Esophagus muscularis mucosa (tissue), 4 donors: ENCODE data around the gene SLPI. TPM values are rescaled to one million over a fixed set of nuclear protein-coding genes. Genes with fewer than 3 reads are reported as not detected.

Experiments
- DNase-seq: peaks from one replicate; pipeline ENCODE4 v3.0.0-alpha.2; 2017; ENCODE audit errors: extremely low spot score
- H3K27ac ChIP-seq, 4 donors: fragments of 200-600 bp; sonication (generic); replicated peaks in 1 of 4; 1 replicate in 3 of 4; 2 replicates in 1 of 4; pipeline ENCODE4 v1.5.1; 2016 to 2019; ENCODE audit warnings: mild to moderate bottlenecking in 1 of 4
- H3K27me3 ChIP-seq, 4 donors: fragments of 200-600 bp; sonication (generic); one replicate each; pipeline versions ENCODE4 v1.5.1 to v1.6.0; 2016 to 2019
- H3K36me3 ChIP-seq, 4 donors: fragments of 200-600 bp; sonication (generic); one replicate each; pipeline ENCODE4 v1.5.1; 2016 to 2019
- H3K4me1 ChIP-seq, 4 donors: fragments of 200-600 bp; sonication (generic); one replicate each; pipeline ENCODE4 v1.5.1; 2016 to 2019
- H3K4me3 ChIP-seq, 4 donors: fragments of 200-600 bp; sonication (generic); 1 replicate in 2 of 4; 2 replicates in 2 of 4; pipeline ENCODE4 v1.5.1; 2016 to 2019; ENCODE audit warnings: mild to moderate bottlenecking in 4 of 4, moderate library complexity in 1 of 4
- H3K9me3 ChIP-seq, 4 donors: fragments of 200-600 bp; sonication (generic); 1 replicate in 3 of 4; 2 replicates in 1 of 4; pipeline ENCODE4 v1.5.1; 2016 to 2019
- EP300 ChIP-seq: sonication (generic); formaldehyde crosslinking; IDR thresholded peaks from one replicate; pipeline ENCODE4 v1.6.1; 2017; ENCODE audit warnings: antibody characterized with exemption
- POLR2A ChIP-seq: fragments of 450-650 bp; IDR thresholded peaks from one replicate; pipeline ENCODE4 v1.6.1; 2017; ENCODE audit warnings: antibody characterized with exemption, moderate library complexity, mild to moderate bottlenecking, low read depth
- POLR2AphosphoS5 ChIP-seq, 2 donors: sonication (generic); formaldehyde crosslinking; IDR thresholded peaks; one replicate each; pipeline ENCODE4 v1.6.1; 2017; ENCODE audit warnings: antibody characterized with exemption in 2 of 2
- WGBS: methylation state at CpG from one replicate; pipeline ENCODE4 v1.1.5; 2018; 5-methylcytosine and 5-hydroxymethylcytosine counted together
- intact Hi-C: fragments of 100-400 bp; cut with DNase I; formaldehyde crosslinking; loops from one replicate; pipeline ENCODE4 v1.15.1; 2023
- total RNA-seq, 4 donors: library from RNA; depleted of rRNA; stranded (reverse); fragments of >200 nt; gene quantifications; one replicate each; pipeline versions ENCODE4 v1.1.0 to v1.2.1, GENCODE V29; 2016
- TF ChIP-seq, protein P1 (sequence below), 3 experiments: fragments of 200-600 bp in 2 of 3; fragments of 450-650 bp in 1 of 3; sonication (generic) in 2 of 3; IDR thresholded peaks; one replicate each; pipeline ENCODE4 v1.5.1; 2017 to 2019; ENCODE audit warnings: antibody characterized with exemption in 3 of 3, mild to moderate bottlenecking in 2 of 3, moderate library complexity in 1 of 3

Gene SLPI
- total RNA-seq, 4 donors from 2014 or later, result 27.8 to 109 (median 66.4) TPM

DNA sequence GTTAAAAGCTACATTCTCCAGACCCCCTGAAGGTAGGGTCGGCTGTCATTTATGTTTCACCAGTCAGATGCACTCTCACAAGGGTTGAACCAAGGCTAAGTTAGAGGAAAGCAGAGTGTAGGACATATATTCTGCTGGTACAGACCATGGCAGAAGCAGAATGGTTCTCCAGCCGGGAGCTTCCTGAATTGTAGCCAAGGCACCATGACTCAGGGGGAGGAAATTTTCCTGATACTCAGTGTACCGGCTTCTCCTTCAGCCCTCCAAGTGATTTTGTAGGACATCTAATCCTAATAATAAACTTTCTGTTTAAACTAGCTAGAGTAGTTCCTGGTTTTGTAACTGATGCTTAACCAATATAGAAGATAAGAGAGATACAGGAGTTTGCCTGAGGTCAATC is 14.2 kb upstream of the SLPI start:
- intact Hi-C loops, result no loop called here
- H3K27me3 ChIP-seq, result peaks cover 0 to under 1% (median 0%) of the 10 kb centered on the region in 4 donors
- H3K27ac ChIP-seq, result no peak overlapping the region
- H3K4me3 ChIP-seq, result no peak overlapping the region
- no peaks in the 10 kb centered on the region for H3K36me3 ChIP-seq
- no peaks in the 10 kb centered on the region for H3K9me3 ChIP-seq
- 89% methylated on average over 3 of the region's 3 CpGs for WGBS
- TF ChIP-seq, protein P1, sequence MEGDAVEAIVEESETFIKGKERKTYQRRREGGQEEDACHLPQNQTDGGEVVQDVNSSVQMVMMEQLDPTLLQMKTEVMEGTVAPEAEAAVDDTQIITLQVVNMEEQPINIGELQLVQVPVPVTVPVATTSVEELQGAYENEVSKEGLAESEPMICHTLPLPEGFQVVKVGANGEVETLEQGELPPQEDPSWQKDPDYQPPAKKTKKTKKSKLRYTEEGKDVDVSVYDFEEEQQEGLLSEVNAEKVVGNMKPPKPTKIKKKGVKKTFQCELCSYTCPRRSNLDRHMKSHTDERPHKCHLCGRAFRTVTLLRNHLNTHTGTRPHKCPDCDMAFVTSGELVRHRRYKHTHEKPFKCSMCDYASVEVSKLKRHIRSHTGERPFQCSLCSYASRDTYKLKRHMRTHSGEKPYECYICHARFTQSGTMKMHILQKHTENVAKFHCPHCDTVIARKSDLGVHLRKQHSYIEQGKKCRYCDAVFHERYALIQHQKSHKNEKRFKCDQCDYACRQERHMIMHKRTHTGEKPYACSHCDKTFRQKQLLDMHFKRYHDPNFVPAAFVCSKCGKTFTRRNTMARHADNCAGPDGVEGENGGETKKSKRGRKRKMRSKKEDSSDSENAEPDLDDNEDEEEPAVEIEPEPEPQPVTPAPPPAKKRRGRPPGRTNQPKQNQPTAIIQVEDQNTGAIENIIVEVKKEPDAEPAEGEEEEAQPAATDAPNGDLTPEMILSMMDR (IDR thresholded peaks at IDR 0.05), result no peak
- TF ChIP-seq POLR2AphosphoS5 (IDR thresholded peaks at IDR 0.05) (no peak), EP300 (no peak), POLR2A (no peak)
- DNase-seq, result peak; percentile 74
- no peaks in the 10 kb centered on the region for H3K4me1 ChIP-seq

DNA sequence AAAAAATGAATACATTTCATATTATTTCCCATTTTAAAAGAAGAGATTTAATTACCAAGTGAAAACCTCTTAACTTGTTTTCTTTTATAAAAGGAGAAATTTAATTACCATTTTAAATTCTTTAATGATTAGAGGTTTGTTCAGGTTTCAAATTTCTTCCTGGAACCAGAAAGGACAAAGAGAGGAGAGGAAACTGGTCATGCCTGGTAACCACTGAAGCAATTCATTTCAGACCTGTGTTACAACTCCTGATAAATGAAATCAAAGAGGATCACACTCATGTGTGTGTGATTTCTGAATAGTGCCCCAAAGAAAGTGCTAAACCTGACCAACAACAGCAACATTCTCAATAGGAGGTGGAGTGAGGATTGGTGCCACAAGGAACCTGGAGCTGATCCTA is 12.6 kb upstream of the SLPI start:
- TF ChIP-seq POLR2A (no peak), EP300 (no peak), POLR2AphosphoS5 (IDR thresholded peaks at IDR 0.05) (no peak)
- TF ChIP-seq, protein P1 (IDR thresholded peaks at IDR 0.05), result no peak
- H3K36me3 ChIP-seq, result no peaks in the 10 kb centered on the region
- intact Hi-C loops, result no loop called here
- H3K27me3 ChIP-seq, result no peaks in the 10 kb centered on the region
- H3K9me3 ChIP-seq, result no peaks in the 10 kb centered on the region
- H3K4me3 ChIP-seq, result no peak overlapping the region
- no peaks in the 10 kb centered on the region for H3K4me1 ChIP-seq
- H3K27ac ChIP-seq, result no peak overlapping the region
- DNase-seq, result no peak

DNA sequence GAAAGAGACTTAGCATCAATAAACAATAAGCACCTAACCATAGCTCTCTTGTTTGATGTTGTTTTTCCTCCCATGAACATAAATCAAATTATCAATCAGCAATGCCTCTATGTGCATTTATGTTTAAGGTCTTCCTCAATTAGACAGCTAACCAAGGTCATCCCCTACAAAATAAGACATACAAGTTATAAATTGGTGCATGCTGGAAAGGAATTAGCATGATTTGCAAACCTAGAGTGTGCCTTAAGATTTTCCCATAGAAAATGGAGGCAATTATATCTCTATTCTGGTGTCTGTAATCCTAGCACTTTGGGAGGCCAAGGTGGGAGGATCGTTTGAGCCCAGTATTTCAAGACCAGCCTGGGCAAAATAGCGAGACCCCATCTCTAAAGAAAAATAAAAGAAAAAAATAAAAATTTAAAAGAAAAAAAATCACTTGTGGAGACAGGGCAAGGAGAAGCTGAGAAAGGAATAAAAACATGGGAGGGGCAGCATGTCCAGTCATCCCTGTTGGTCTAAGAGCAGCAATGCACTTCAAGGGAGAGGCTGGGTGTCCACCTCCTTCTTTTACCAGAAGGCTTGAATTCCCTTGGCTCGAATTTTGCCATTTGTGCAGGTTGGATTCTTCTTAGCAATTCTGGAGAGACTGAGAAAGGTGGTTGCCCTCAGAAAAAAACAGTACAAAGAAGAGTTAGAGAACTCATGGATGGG is 9.3 kb upstream of the SLPI start:
- no peaks in the 10 kb centered on the region for H3K4me1 ChIP-seq
- WGBS, result 80% methylated on average over 3 of the region's 3 CpGs
- TF ChIP-seq EP300 (no peak), POLR2A (no peak), POLR2AphosphoS5 (IDR thresholded peaks at IDR 0.05) (no peak)
- TF ChIP-seq, protein P1 (IDR thresholded peaks at IDR 0.05), result no peak
- H3K36me3 ChIP-seq, result no peaks in the 10 kb centered on the region
- no peak overlapping the region for H3K4me3 ChIP-seq
- no peaks in the 10 kb centered on the region for H3K9me3 ChIP-seq
- no peak for DNase-seq
- H3K27ac ChIP-seq, result no peak overlapping the region
- intact Hi-C loops, result no loop called here
- peaks cover 0 to 15% (median 0%) of the 10 kb centered on the region in 4 donors for H3K27me3 ChIP-seq

DNA sequence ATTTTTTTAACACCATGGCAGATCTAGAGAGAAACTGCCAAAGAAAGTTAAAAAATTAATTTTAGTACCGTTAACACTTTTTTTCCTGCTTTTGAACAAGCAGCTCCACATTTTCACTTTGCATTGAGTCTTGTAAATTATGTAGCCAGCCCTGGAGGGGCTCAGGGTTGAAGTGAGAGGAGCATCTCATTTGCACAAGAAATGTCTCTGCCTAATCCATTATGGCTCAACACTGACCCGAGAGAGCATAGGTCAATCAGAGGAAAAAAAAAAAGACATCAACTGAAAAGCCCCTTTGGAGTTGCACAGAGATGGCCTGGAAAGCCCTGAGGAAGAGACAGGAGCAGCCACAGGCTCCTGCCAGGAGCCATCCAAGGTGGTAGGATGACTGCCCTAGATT is 4.3 kb upstream of the SLPI start:
- H3K9me3 ChIP-seq, result no peaks in the 10 kb centered on the region
- intact Hi-C loops, result no loop called here
- H3K27ac ChIP-seq, result no peak overlapping the region
- H3K36me3 ChIP-seq, result no peaks in the 10 kb centered on the region
- no peak for DNase-seq
- H3K27me3 ChIP-seq, result peaks cover 0 to 15% (median 0%) of the 10 kb centered on the region in 4 donors
- peaks cover 0 to 16% (median 9%) of the 10 kb centered on the region in 4 donors for H3K4me1 ChIP-seq
- no peak overlapping the region for H3K4me3 ChIP-seq
- TF ChIP-seq, protein P1 (IDR thresholded peaks at IDR 0.05), result no peak
- TF ChIP-seq POLR2AphosphoS5 (IDR thresholded peaks at IDR 0.05) (no peak), POLR2A (no peak), EP300 (no peak)
- 52% methylated on average over 2 of the region's 2 CpGs for WGBS

DNA sequence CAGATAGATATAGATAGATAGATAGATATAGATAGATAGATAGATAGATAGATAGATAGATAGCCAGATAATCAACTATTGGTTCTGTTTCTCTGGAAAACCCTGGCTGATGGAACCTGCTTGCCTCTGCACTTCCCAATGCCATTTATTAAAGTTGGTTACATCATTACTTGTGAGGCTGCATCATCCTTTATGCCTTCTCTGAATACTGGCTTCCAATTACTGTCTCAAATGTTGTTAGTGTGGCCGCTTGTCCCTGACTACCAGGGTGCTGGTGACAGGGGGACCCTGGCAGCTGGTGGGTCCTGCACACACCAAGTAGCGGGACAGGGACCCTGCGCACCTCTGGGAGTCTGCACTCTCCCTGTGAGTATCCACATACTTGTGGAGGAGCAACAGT is 3.9 kb upstream of the SLPI start:
- Histone ChIP-seq H3K27me3 (peaks cover 0 to 18% (median 0%) of the 10 kb centered on the region in 4 donors), H3K4me1 (peaks cover 0 to 17% (median 9%) of the 10 kb centered on the region in 4 donors), H3K27ac (no peak overlapping the region), H3K36me3 (no peaks in the 10 kb centered on the region), H3K9me3 (no peaks in the 10 kb centered on the region), H3K4me3 (no peak overlapping the region)
- TF ChIP-seq EP300, result no peak
- no peak for TF ChIP-seq POLR2AphosphoS5 (IDR thresholded peaks at IDR 0.05)
- TF ChIP-seq POLR2A, result no peak
- TF ChIP-seq, protein P1 (IDR thresholded peaks at IDR 0.05), result no peak
- intact Hi-C loops, result no loop called here
- WGBS, result 73% methylated on average over 3 of the region's 3 CpGs
- DNase-seq, result no peak
